Stomach (tissue), 4 donors: Measurements from ENCODE around the gene ATF7IP.

Source experiments
- CTCF ChIP-seq, 7 experiments: fragments of 450-650 bp in 4 of 7; fragments of 200-600 bp in 3 of 7; sonication (generic) in 3 of 7; IDR thresholded peaks; one replicate each; pipeline ENCODE4 v1.5.1; 2016 to 2019; ENCODE audit warnings: antibody characterized with exemption in 7 of 7, control low read depth in 2 of 7, mild to moderate bottlenecking in 1 of 7
- EP300 ChIP-seq: sonication (generic); formaldehyde crosslinking; IDR thresholded peaks from one replicate; pipeline ENCODE4 v1.6.1; 2017; ENCODE audit warnings: antibody characterized with exemption
- POLR2A ChIP-seq, 4 donors: fragments of 450-650 bp; IDR thresholded peaks; one replicate each; pipeline ENCODE4 v1.6.1; 2016; ENCODE audit warnings: antibody characterized with exemption in 4 of 4, control low read depth in 2 of 4, mild to moderate bottlenecking in 1 of 4, moderate library complexity in 1 of 4
- POLR2AphosphoS5 ChIP-seq, 3 donors: sonication (generic); formaldehyde crosslinking; IDR thresholded peaks; one replicate each; pipeline ENCODE4 v1.6.1; 2016; ENCODE audit warnings: antibody characterized with exemption in 3 of 3

- TF ChIP-seq CTCF (IDR thresholded peaks at IDR 0.05), result no peak
- TF ChIP-seq POLR2A (IDR thresholded peaks at IDR 0.05), result no peak
- no peak for TF ChIP-seq EP300
- no peak for TF ChIP-seq POLR2AphosphoS5 (IDR thresholded peaks at IDR 0.05)
Observed at GRCh38 chr12:14495326-14495725, 129.8 kb downstream of the ATF7IP start.
